Right lobe of liver (tissue), 6 donors: Measurements from ENCODE around the gene ANKRD23. TPM values are rescaled to one million over a fixed set of nuclear protein-coding genes. Genes with fewer than 3 reads are reported as not detected.

ENCODE experiments used
- ATAC-seq, 4 donors: fragments of 200-7000 bp; cut with Tn5 transposase; one replicate each; pipeline ENCODE4 v1.9.1; 2020; ENCODE audit warnings: mild to moderate bottlenecking in 4 of 4, moderate library complexity in 4 of 4
- DNase-seq, 3 donors: peaks; one replicate each; pipeline ENCODE4 v3.0.0-alpha.2; 2020
- H3K27ac ChIP-seq, 3 donors: fragments of 200-600 bp; one replicate each; pipeline ENCODE4 v1.8.0; 2022
- H3K27me3 ChIP-seq, 2 donors: fragments of 200-600 bp; one replicate each; pipeline ENCODE4 v1.8.0; 2022
- H3K36me3 ChIP-seq, 4 donors: fragments of 200-600 bp; sonication (generic) in 1 of 4; one replicate each; pipeline versions ENCODE4 v1.5.1 to v1.8.0; 2017 to 2022; ENCODE audit warnings: control low read depth in 1 of 4
- H3K4me1 ChIP-seq, 4 donors: fragments of 200-600 bp; sonication (generic) in 1 of 4; one replicate each; pipeline versions ENCODE4 v1.5.1 to v1.8.0; 2017 to 2022; ENCODE audit warnings: control low read depth in 1 of 4
- H3K4me3 ChIP-seq, 3 donors: fragments of 200-600 bp; one replicate each; pipeline ENCODE4 v1.8.0; 2022
- H3K9me3 ChIP-seq, 4 donors: fragments of 200-600 bp; sonication (generic) in 1 of 4; one replicate each; pipeline versions ENCODE4 v1.5.1 to v1.8.0; 2017 to 2022; ENCODE audit warnings: control low read depth in 1 of 4
- POLR2A ChIP-seq: fragments of 450-650 bp; IDR thresholded peaks from one replicate; pipeline ENCODE4 v1.6.1; 2017; ENCODE audit warnings: antibody characterized with exemption, mild to moderate bottlenecking
- WGBS: methylation state at CpG from one replicate; pipeline ENCODE4 v1.1.6; 2018; ENCODE audit warnings: low coverage, low lambda C conversion rate; ENCODE audit not compliant: insufficient coverage; ENCODE audit errors: missing lambda C conversion rate; 5-methylcytosine and 5-hydroxymethylcytosine counted together
- intact Hi-C, 2 donors: fragments of 100-400 bp; cut with DNase I; formaldehyde crosslinking; loops; one replicate each; pipeline versions ENCODE4 v1.11.2 to v1.14.1; 2022
- total RNA-seq, 6 experiments: library from RNA; depleted of rRNA in 2 of 6; stranded (reverse); fragments of >200 nt in 2 of 6; fragmentation: NEBNext Ultra II Directional in 3 of 6; extraction: Animal tissue kit (Norgen Biotek cat#: 25700) in 3 of 6; gene quantifications; one replicate each; pipeline versions ENCODE4 v1.1.0 to v1.2.4, GENCODE V29; 2016 to 2023
- TF ChIP-seq, protein P1 (sequence below), 4 donors: fragments of 200-600 bp in 3 of 4; fragments of 450-650 bp in 1 of 4; IDR thresholded peaks; one replicate each; pipeline versions ENCODE4 v1.5.1 to v1.8.0; 2016 to 2022; ENCODE audit warnings: antibody characterized with exemption in 4 of 4, mild to moderate bottlenecking in 2 of 4
- donor health status: DM: no; HTN: yes; CAD: no.
- donor health status: DM: no; HTN: no; CAD: no.
- donor health status: DM: no; HTN: no; CAD: no.
- donor health status: DM: no; HTN: yes; CAD: no.
- donor health status: DM: no; HTN: yes; CAD: no.

The ANKRD23 gene
- total RNA-seq, 6 experiments from 2014 or later: 0.98 to 4.0 (median 2.7) TPM

DNA sequence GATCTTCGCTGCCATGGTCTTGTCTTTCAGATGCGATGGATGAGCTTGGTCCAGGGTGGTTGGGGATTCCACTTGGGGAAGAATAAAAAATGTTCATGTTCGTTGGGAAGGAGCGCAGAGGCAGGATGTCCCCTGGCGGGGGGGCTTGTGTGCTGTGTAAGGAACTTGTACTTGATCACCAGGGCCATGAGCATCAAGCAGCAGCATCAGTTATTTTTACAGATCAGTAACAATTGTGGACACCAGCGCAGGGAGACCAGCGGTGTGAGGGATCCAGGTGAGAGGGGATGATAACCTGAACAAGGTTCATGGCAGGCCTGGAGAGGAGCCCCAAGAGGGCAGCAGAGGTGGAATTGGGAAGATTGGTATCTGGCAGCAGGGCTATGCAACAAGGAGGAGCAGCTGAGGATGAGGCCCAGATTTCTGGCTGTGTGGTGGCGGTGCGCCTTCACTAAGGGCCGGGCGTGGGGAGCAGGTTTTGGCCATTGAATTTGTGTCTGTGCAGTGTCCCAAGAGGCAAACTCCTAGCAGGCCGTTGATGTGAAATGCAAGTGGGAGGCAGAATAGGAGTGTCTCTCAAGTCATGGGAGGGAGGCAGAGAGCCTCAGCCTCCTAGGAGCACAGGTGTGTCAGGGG, 23.8 kb downstream of the ANKRD23 start:
- peaks cover 0 to 68% (median 25%) of the 10 kb centered on the region in 4 donors for H3K4me1 ChIP-seq

DNA sequence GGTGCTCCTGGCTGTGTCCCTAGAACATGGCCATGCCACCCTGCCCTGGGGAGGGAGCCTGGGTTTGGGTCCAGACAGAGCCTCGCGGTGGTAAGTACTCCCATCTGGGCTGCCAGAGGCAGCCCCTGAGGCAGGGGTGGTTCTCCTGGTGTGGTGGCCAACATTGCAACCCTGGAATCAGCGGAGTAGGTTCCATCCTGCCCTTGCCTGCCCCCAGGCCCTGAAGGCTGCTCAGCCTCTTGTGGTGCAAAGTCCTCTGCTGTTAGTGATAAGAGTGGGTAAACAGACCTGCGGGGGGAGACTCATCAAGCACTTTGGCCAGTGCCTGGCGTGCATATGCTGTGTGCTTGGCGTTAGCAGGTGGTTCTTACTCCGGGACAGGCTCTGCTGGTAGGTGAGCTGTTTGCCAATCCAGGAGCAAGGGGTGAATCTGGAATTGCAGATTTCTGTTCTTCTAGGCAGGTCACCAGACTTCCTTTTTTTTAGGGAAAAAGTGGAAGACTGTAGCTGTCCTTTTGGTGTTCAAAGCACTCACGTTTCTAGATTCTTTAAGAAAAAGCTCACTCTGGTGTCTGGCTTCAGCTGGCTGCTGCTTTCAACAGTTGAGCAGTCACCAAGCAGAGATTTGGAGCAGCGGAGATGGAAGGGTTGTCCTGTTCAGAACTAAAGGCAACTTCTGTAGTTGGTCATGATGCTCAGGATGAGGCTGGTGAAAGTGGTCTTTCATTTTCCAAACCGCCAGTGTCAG, 24.5 kb downstream of the ANKRD23 start:
- intact Hi-C loops: loop anchor here (5.0 to 10.0 kb wide), 2 partner anchors 43 to 45 kb away; no protein-coding TSS in a partner anchor
- ATAC-seq: peak; percentile 54 to 76 (median 72)
- peaks cover 0 to 67% (median 25%) of the 10 kb centered on the region in 4 donors for H3K4me1 ChIP-seq

More for the DNA sequence above, 23.8 kb downstream of the ANKRD23 start:
- TF ChIP-seq POLR2A: no peak
- TF ChIP-seq, protein P1, sequence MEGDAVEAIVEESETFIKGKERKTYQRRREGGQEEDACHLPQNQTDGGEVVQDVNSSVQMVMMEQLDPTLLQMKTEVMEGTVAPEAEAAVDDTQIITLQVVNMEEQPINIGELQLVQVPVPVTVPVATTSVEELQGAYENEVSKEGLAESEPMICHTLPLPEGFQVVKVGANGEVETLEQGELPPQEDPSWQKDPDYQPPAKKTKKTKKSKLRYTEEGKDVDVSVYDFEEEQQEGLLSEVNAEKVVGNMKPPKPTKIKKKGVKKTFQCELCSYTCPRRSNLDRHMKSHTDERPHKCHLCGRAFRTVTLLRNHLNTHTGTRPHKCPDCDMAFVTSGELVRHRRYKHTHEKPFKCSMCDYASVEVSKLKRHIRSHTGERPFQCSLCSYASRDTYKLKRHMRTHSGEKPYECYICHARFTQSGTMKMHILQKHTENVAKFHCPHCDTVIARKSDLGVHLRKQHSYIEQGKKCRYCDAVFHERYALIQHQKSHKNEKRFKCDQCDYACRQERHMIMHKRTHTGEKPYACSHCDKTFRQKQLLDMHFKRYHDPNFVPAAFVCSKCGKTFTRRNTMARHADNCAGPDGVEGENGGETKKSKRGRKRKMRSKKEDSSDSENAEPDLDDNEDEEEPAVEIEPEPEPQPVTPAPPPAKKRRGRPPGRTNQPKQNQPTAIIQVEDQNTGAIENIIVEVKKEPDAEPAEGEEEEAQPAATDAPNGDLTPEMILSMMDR (IDR thresholded peaks at IDR 0.05): peak in 2 of 4 donors; percentile 9 to 13
- intact Hi-C loops: loop anchor here (5.0 to 10.0 kb wide), 2 partner anchors 42 to 45 kb away; no protein-coding TSS in a partner anchor
- Histone ChIP-seq H3K27ac (peak overlapping the region in 2 of 3 donors; percentile 11 to 59), H3K9me3 (no peaks in the 10 kb centered on the region), H3K27me3 (no peaks in the 10 kb centered on the region), H3K4me3 (peak overlapping the region in 2 of 3 donors; percentile 57 to 76), H3K36me3 (peaks cover 0 to 7% (median 0%) of the 10 kb centered on the region in 4 donors)
- 74% methylated on average over 7 of the region's 12 CpGs for WGBS
- no peak for DNase-seq
- no peak for ATAC-seq

DNA sequence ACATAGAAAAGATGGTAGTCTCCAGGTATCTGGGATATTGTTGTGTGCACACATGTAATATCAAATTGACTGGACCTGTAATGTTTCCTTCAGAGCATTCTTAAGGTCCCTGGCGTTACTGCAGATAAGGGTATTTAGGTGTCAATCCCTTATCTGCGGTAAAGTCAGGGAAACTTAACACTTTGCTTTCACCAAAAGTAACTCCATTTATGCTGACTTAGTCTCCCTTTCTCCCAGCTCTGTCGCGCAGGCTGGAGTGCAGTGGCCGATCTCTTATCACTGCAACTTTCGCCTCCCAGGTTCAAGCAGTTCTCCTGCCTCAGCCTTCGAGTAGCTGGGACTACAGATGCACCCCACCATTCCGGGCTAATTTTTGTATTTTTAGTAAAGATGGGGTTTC, 25.9 kb downstream of the ANKRD23 start:
- TF ChIP-seq POLR2A: no peak
- TF ChIP-seq, protein P1 (IDR thresholded peaks at IDR 0.05): no peak
- 34% methylated on average over 5 of the region's 8 CpGs for whole genome bisulfite sequencing
- Histone ChIP-seq H3K36me3 (peaks cover 0 to 1% (median 0%) of the 10 kb centered on the region in 4 donors), H3K4me1 (peaks cover 0 to 55% (median 21%) of the 10 kb centered on the region in 4 donors), H3K9me3 (no peaks in the 10 kb centered on the region), H3K27ac (peak overlapping the region in 1 of 3 donors; percentile 88), H3K4me3 (peak overlapping the region; percentile 33 to 76 (median 57)), H3K27me3 (no peaks in the 10 kb centered on the region)
- DNase-seq: no peak
- no peak for ATAC-seq
- intact Hi-C loops: loop anchor here (5.0 to 10.0 kb wide), 2 partner anchors 44 to 47 kb away; no protein-coding TSS in a partner anchor

More for the DNA sequence above, 24.5 kb downstream of the ANKRD23 start:
- H3K4me3 ChIP-seq: peak overlapping the region in 2 of 3 donors; percentile 57 to 76
- peaks cover 0 to 5% (median 0%) of the 10 kb centered on the region in 4 donors for H3K36me3 ChIP-seq
- WGBS: 22% methylated on average over 9 of the region's 10 CpGs
- peak; percentile 82 to 95 (median 92) for DNase-seq
- no peaks in the 10 kb centered on the region for H3K9me3 ChIP-seq
- TF ChIP-seq POLR2A: no peak
- peak overlapping the region in 2 of 3 donors; percentile 11 to 59 for H3K27ac ChIP-seq
- no peaks in the 10 kb centered on the region for H3K27me3 ChIP-seq

DNA sequence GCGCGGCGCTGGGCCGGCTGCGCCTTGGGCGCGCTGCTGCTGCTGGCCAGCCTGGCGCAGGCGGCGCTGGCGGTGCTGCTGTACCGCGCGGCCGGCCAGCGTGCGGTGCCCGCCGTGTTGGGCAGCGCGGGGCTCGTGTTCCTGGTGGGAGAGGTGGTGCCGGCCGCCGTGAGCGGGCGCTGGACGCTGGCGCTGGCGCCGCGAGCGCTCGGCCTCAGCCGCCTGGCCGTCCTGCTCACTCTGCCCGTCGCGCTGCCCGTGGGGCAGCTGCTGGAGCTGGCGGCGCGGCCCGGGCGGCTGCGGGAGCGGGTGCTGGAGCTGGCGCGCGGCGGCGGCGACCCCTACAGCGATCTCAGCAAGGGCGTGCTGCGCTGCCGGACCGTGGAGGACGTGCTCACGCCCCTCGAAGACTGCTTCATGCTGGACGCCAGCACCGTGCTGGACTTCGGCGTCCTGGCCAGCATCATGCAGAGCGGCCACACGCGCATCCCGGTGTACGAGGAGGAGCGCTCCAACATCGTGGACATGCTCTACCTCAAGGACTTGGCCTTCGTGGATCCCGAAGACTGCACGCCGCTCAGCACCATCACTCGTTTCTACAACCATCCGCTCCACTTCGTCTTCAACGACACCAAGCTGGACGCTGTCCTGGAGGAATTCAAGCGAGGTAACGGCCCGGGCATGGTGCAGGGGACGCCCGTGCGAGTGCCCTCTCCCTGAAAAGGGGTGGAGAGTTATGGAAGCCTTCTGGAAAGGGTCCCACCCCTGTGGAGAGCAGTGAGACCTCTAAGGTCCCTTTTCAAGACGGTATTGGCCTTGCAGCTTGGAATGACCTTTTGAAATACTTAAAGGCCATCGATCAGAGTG, 26.8 kb downstream of the ANKRD23 start:
- H3K27me3 ChIP-seq: no peaks in the 10 kb centered on the region
- WGBS: 0% methylated on average over 1 of the region's 89 CpGs
- H3K4me3 ChIP-seq: peak overlapping the region; percentile 33 to 76 (median 57)
- no peaks in the 10 kb centered on the region for H3K9me3 ChIP-seq
- intact Hi-C loops: loop anchor here (5.0 to 10.0 kb wide), 2 partner anchors 45 to 48 kb away; no protein-coding TSS in a partner anchor
- TF ChIP-seq, protein P1 (IDR thresholded peaks at IDR 0.05): no peak
- TF ChIP-seq POLR2A: no peak
- H3K4me1 ChIP-seq: peaks cover 0 to 51% (median 19%) of the 10 kb centered on the region in 4 donors
- H3K27ac ChIP-seq: peak overlapping the region in 1 of 3 donors; percentile 88
- DNase-seq: peak in 1 of 3 donors; percentile 54
- H3K36me3 ChIP-seq: no peaks in the 10 kb centered on the region
- no peak for ATAC-seq
